GM23338 (cell line): ENCODE results near the gene RPS6KA5.

Experiments used
- CREB1 ChIP-seq: fragments of 250-450 bp; sonication (Bioruptor Pico); IDR thresholded peaks from 2 replicates; pipeline ENCODE4 v1.5.0; 2020; ENCODE audit warnings: low read depth, mild to moderate bottlenecking, moderate library complexity
- CTCF ChIP-seq, 2 experiments: fragments of 200-600 bp in 1 of 2; sonication (generic) in 1 of 2; conservative IDR thresholded peaks; 2 replicates each; pipeline versions ENCODE4 v1.5.1 to v1.6.1; 2016 to 2017; ENCODE audit warnings: antibody characterized with exemption in 2 of 2, low read depth in 2 of 2, mild to moderate bottlenecking in 2 of 2, moderate library complexity in 1 of 2
- ETS1 ChIP-seq: IDR thresholded peaks from 2 replicates; pipeline ENCODE4 v1.6.1; 2016; ENCODE audit warnings: antibody characterized with exemption
- EZH2 ChIP-seq: fragments of 200-600 bp; sonication (generic); IDR thresholded peaks from one replicate; pipeline ENCODE4 v1.8.0; 2017; ENCODE audit warnings: antibody characterized with exemption, mild to moderate bottlenecking, low read depth; ENCODE audit not compliant: unreplicated experiment
- EZH2phosphoT487 ChIP-seq: fragments of 200-600 bp; sonication (generic); IDR thresholded peaks from one replicate; pipeline ENCODE4 v1.8.1; 2018; ENCODE audit warnings: antibody characterized with exemption; ENCODE audit not compliant: unreplicated experiment
- JUNB ChIP-seq: IDR thresholded peaks from one replicate; pipeline ENCODE4 v1.6.1; 2016; ENCODE audit warnings: antibody characterized with exemption; ENCODE audit not compliant: unreplicated experiment
- NANOG ChIP-seq: IDR thresholded peaks from 2 replicates; pipeline ENCODE4 v1.6.1; 2016; ENCODE audit warnings: antibody characterized with exemption, borderline replicate concordance
- POLR2AphosphoS5 ChIP-seq: IDR thresholded peaks from 2 replicates; pipeline ENCODE4 v1.6.1; 2016; ENCODE audit warnings: antibody characterized with exemption, low read depth
- REST ChIP-seq: IDR thresholded peaks from one replicate; pipeline ENCODE4 v1.6.1; 2018; ENCODE audit warnings: antibody characterized with exemption; ENCODE audit not compliant: unreplicated experiment
- STAT1 ChIP-seq: IDR thresholded peaks from one replicate; pipeline ENCODE4 v1.6.1; 2016; ENCODE audit warnings: antibody characterized with exemption; ENCODE audit not compliant: unreplicated experiment
- ZNF331 ChIP-seq: fragments of 250-450 bp; sonication (Bioruptor Pico); IDR thresholded peaks from 2 replicates; pipeline ENCODE4 v1.5.0; 2020; ENCODE audit warnings: low read depth, mild to moderate bottlenecking, moderate library complexity
- ZNF462 ChIP-seq: fragments of 250-450 bp; sonication (Bioruptor Pico); IDR thresholded peaks from 2 replicates; pipeline ENCODE4 v1.5.0; 2020; ENCODE audit warnings: mild to moderate bottlenecking, moderate library complexity

- TF ChIP-seq CTCF (conservative IDR thresholded peaks at IDR 0.05; ENCODE audit: low read depth in 2 of 2) (no peak), JUNB (no peak), POLR2AphosphoS5 (no peak), REST (no peak), EZH2phosphoT487 (no peak), EZH2 (no peak), ZNF331 (CRISPR knock-in tag) (no peak), NANOG (no peak), CREB1 (CRISPR knock-in tag) (no peak), ETS1 (no peak), ZNF462 (CRISPR knock-in tag) (no peak), STAT1 (no peak)
These were observed 92.4 kb downstream of the RPS6KA5 start for GRCh38 chr14:90968025-90968424.
